IgD-negative memory B cell (primary cell): ENCODE measurements around the gene CLIC4. TPM values are rescaled to one million over a fixed set of nuclear protein-coding genes. Genes with fewer than 3 reads are reported as not detected.
"Not testable (repeated sequence)": the region's sequence is repeated elsewhere in the genome, so short reads cannot be mapped to it uniquely, and the experiment has no call there.

Source experiments
- H3K27ac Mint-ChIP-seq, 3 donors: one replicate each; pipeline ENCODE4 v1.8.0; 2020 to 2022; ENCODE audit warnings: mild to moderate bottlenecking in 3 of 3, mixed read lengths in 3 of 3, moderate library complexity in 1 of 3
- H3K27me3 Mint-ChIP-seq: one replicate; pipeline ENCODE4 v1.8.0; 2021; ENCODE audit warnings: mixed read lengths
- H3K36me3 Mint-ChIP-seq: one replicate; pipeline ENCODE4 v1.8.0; 2020; ENCODE audit warnings: mild to moderate bottlenecking, mixed read lengths
- H3K4me1 Mint-ChIP-seq, 3 donors: one replicate each; pipeline ENCODE4 v1.8.0; 2020 to 2022; ENCODE audit warnings: mixed read lengths in 3 of 3, mild to moderate bottlenecking in 1 of 3
- H3K4me3 Mint-ChIP-seq, 4 donors: one replicate each; pipeline ENCODE4 v1.8.0; 2020 to 2022; ENCODE audit warnings: mild to moderate bottlenecking in 4 of 4, mixed read lengths in 4 of 4, moderate library complexity in 3 of 4
- H3K9me3 Mint-ChIP-seq, 3 donors: one replicate each; pipeline ENCODE4 v1.8.0; 2020 to 2021; ENCODE audit warnings: mixed read lengths in 3 of 3, mild to moderate bottlenecking in 1 of 3
- polyA plus RNA-seq: library from polyadenylated mRNA; unstranded; fragments of 300-500 nt; fragmentation: Illumina TruSeq; gene quantifications from one replicate; pipeline ENCODE4 v1.2.3, GENCODE V29; 2021

CLIC4 gene
- polyA plus RNA-seq, 1 donor from 2014 or later = 49.6 TPM

- H3K36me3 Mint-ChIP-seq = peaks cover 8% of the 10 kb centered on the region
- H3K27ac Mint-ChIP-seq = peak overlapping the region in 2 of 3 donors; percentile 12 to 34
- no peaks in the 10 kb centered on the region for H3K9me3 Mint-ChIP-seq
- peak overlapping the region in 1 of 4 donors; percentile 7 for H3K4me3 Mint-ChIP-seq
- peaks cover 25 to 34% (median 30%) of the 10 kb centered on the region in 3 donors for H3K4me1 Mint-ChIP-seq
- no peaks in the 10 kb centered on the region for H3K27me3 Mint-ChIP-seq
Measured at GRCh38 chr1:24793447-24794129, 48.3 kb downstream of the CLIC4 start.

DNA sequence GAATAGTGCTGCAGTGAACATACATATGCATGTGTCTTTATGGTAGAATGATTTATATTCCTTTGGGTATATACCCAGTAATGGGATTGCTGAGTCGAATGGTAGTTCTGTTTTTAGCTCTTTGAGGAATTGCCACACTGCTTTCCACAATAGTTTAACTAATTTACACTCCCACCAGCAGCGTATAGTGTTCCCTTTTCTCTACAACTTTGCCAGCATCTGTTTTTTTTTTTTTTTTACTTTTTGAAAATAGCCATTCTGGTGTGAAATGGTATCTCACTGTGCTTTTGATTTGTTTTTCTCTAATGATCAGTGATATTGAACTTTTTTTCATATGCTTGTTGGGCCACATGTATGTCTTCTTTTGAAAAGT is 48.9 kb downstream of the CLIC4 start:
- peak overlapping the region in 1 of 3 donors; percentile 74 for H3K27ac Mint-ChIP-seq
- not testable (repeated sequence) for H3K36me3 Mint-ChIP-seq, H3K27me3 Mint-ChIP-seq, H3K9me3 Mint-ChIP-seq
- H3K4me1 Mint-ChIP-seq = peaks cover 25 to 34% (median 30%) of the 10 kb centered on the region in 3 donors
- H3K4me3 Mint-ChIP-seq = peak overlapping the region in 2 of 4 donors; percentile 1 to 9

GRCh38 chr1:24795236-24795635 is 50.0 kb downstream of the CLIC4 start:
- peaks cover 21 to 30% (median 30%) of the 10 kb centered on the region in 3 donors for H3K4me1 Mint-ChIP-seq
- H3K4me3 Mint-ChIP-seq = no peak overlapping the region
- H3K36me3 Mint-ChIP-seq = peaks cover 8% of the 10 kb centered on the region
- H3K27ac Mint-ChIP-seq = no peak overlapping the region
- no peaks in the 10 kb centered on the region for H3K27me3 Mint-ChIP-seq
- no peaks in the 10 kb centered on the region for H3K9me3 Mint-ChIP-seq

GRCh38 chr1:24796524-24796923 is 51.3 kb downstream of the CLIC4 start:
- H3K9me3 Mint-ChIP-seq = no peaks in the 10 kb centered on the region
- H3K36me3 Mint-ChIP-seq = peaks cover 13% of the 10 kb centered on the region
- no peaks in the 10 kb centered on the region for H3K27me3 Mint-ChIP-seq
- no peak overlapping the region for H3K27ac Mint-ChIP-seq
- peaks cover 28 to 36% (median 34%) of the 10 kb centered on the region in 3 donors for H3K4me1 Mint-ChIP-seq
- H3K4me3 Mint-ChIP-seq = peak overlapping the region in 1 of 4 donors; percentile 32

- H3K27ac Mint-ChIP-seq, H3K27me3 Mint-ChIP-seq, H3K9me3 Mint-ChIP-seq, H3K4me3 Mint-ChIP-seq: not testable (repeated sequence)
- Mint-ChIP-seq H3K4me1 (peaks cover 21 to 33% (median 24%) of the 10 kb centered on the region in 3 donors), H3K36me3 (peaks cover 13% of the 10 kb centered on the region)
Measured at GRCh38 chr1:24799242-24799641, 54.0 kb downstream of the CLIC4 start.

DNA sequence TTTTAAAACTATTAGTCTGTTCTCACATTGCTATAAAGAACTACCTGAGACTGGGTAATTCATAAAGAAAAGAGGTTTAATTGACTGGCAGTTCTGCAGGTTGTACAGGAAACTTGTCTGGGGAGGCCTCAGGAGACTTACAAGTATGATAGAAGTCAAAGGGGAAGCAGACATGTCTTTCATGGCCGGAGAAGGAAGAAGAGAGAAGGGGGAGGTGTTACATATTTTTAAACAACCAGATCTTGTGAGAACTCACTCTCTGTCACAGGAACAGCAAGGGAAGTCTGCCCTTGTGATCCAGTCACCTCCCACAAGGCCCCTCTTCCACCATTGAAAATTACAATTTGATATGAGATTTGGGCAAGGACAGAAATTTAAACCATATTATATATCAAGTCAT is 55.9 kb downstream of the CLIC4 start:
- Mint-ChIP-seq H3K27ac (peak overlapping the region in 1 of 3 donors; percentile 21), H3K27me3 (no peaks in the 10 kb centered on the region), H3K36me3 (peaks cover 17% of the 10 kb centered on the region), H3K9me3 (peaks cover 0 to 1% (median 0%) of the 10 kb centered on the region in 3 donors), H3K4me3 (peak overlapping the region in 2 of 4 donors; percentile 19 to 33), H3K4me1 (peaks cover 19 to 37% (median 19%) of the 10 kb centered on the region in 3 donors)

DNA sequence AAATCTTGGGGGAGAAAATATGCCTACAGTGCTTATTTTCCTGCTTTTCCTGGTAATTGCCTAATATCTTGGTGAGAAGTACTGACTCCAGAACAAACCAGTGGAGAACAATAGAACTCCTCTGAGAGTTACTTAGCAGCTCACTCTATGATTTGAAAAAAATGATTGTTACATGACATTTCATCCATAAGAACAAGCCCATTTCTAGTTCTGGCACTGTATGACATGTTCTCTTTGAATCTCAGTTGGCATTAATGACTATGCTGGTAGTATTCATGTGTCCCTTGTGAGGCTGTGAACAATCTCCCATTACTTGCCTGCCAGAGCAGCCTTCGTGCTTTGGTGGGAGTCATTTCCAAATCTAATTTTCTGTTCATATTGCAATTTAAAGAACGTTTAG is 58.0 kb downstream of the CLIC4 start:
- peaks cover 0 to 1% (median 0%) of the 10 kb centered on the region in 3 donors for H3K9me3 Mint-ChIP-seq
- H3K36me3 Mint-ChIP-seq = peaks cover 17% of the 10 kb centered on the region
- no peak overlapping the region for H3K27ac Mint-ChIP-seq

DNA sequence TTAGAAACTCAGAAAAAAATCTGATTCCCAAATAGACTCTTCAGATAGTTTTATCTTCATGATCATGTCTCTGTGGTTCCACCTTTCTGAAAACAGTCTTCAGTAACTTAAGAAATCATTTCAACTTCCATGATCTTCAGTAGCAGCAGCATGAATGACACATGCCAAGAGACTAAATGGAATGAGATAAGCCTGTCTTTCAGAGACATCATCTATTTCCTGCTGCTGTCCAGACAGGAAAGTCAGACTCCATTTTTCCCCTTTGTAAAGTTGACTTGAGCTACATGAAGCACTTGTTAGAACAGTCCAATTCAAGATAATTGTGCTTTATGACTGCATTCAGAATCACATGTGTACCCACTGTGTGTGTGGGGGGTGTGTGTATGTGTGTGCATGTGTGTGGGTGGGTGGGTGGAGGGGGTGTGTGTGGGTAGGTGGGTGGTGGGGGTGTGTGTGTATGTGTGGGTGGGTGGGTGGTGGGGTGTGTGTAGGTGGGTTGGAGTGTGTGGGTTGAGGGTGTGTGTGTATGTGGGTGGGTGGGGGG is 58.8 kb downstream of the CLIC4 start:
- no peaks in the 10 kb centered on the region for H3K27me3 Mint-ChIP-seq
- peaks cover 0 to 1% (median 0%) of the 10 kb centered on the region in 3 donors for H3K9me3 Mint-ChIP-seq
- H3K4me3 Mint-ChIP-seq = no peak overlapping the region
- H3K4me1 Mint-ChIP-seq = peaks cover 26 to 46% (median 27%) of the 10 kb centered on the region in 3 donors
- peaks cover 14% of the 10 kb centered on the region for H3K36me3 Mint-ChIP-seq
- H3K27ac Mint-ChIP-seq = no peak overlapping the region

More for the DNA sequence above, 58.0 kb downstream of the CLIC4 start:
- Mint-ChIP-seq H3K4me3 (no peak overlapping the region), H3K4me1 (peaks cover 24 to 43% (median 27%) of the 10 kb centered on the region in 3 donors), H3K27me3 (no peaks in the 10 kb centered on the region)

DNA sequence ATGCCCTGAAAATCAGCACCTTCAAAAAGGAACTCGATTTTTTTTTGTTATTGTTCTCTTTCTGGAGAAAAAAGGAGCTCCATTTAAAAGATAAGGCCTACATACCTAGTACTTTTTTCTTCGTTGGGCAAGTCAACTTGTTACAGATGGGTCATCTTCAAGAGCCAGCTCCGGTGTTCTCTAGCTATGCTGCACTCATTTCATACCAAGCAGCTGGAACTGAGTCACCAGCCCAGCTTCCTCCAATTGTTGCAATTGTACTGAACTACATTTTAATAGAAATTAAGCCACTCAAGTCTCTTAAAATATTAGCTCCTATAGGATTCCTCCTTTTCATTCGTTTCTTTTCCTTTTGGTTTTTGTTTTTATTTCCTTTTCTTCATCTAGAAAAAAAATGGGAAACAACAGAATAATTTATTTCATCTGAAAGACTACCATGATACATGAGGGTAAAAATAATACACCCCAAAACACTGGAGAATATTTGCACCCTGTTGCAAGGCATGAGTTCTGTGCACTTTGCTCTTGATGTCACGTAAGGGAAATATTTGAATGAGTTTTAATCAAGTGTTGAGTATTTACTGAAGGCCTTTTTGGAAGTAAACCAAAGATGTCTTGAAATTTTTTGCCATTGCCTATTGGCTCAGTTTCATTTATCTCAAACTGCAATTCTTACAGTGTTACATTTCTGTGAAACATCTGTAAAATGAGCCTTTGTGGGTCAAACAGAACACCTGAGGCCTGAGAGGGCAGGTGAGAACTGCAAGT is 60.5 kb downstream of the CLIC4 start:
- Mint-ChIP-seq H3K4me1 (peaks cover 27 to 54% (median 33%) of the 10 kb centered on the region in 3 donors), H3K27ac (no peak overlapping the region), H3K27me3 (no peaks in the 10 kb centered on the region), H3K36me3 (peaks cover 14% of the 10 kb centered on the region), H3K4me3 (peak overlapping the region in 1 of 4 donors; percentile 39), H3K9me3 (peaks cover 0 to 1% (median 0%) of the 10 kb centered on the region in 3 donors)

- Mint-ChIP-seq H3K36me3 (peaks cover 10% of the 10 kb centered on the region), H3K9me3 (peaks cover 0 to 1% (median 0%) of the 10 kb centered on the region in 3 donors), H3K27me3 (no peaks in the 10 kb centered on the region), H3K4me1 (peaks cover 20 to 48% (median 27%) of the 10 kb centered on the region in 3 donors), H3K4me3 (no peak overlapping the region), H3K27ac (no peak overlapping the region)
Measured at GRCh38 chr1:24806588-24806987, 61.3 kb downstream of the CLIC4 start.

- H3K4me1 Mint-ChIP-seq = peaks cover 18 to 40% (median 24%) of the 10 kb centered on the region in 3 donors
- not testable (repeated sequence) for H3K4me3 Mint-ChIP-seq, H3K27ac Mint-ChIP-seq, H3K27me3 Mint-ChIP-seq, H3K9me3 Mint-ChIP-seq, H3K36me3 Mint-ChIP-seq
Measured at GRCh38 chr1:24811494-24811893, 66.2 kb downstream of the CLIC4 start.

DNA sequence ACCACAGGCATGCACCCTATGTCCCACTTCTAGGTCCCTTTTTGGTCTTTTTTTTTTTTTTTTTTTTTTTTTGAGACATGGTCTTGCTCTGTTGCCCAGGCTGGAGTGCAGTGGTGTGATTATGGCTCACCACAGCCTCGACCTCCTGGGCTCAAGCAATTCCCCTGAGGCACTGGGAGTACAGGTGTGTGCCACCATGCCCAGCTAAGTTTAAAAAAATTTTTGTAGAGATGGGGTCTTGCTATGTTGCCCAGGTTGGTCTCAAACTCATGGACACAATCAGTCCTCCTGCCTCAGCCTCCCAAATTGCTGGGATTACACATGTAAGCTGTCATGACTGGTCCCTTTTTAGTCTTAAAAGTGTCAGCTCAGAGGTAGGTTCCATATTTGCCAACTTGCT is 75.0 kb downstream of the CLIC4 start:
- H3K4me3 Mint-ChIP-seq, H3K27me3 Mint-ChIP-seq, H3K36me3 Mint-ChIP-seq, H3K9me3 Mint-ChIP-seq: not testable (repeated sequence)
- Mint-ChIP-seq H3K27ac (peak overlapping the region in 1 of 3 donors; percentile 86), H3K4me1 (peaks cover 32 to 39% (median 39%) of the 10 kb centered on the region in 3 donors)

- Mint-ChIP-seq H3K27me3 (no peaks in the 10 kb centered on the region), H3K9me3 (no peaks in the 10 kb centered on the region), H3K36me3 (no peaks in the 10 kb centered on the region), H3K4me1 (peaks cover 45 to 50% (median 45%) of the 10 kb centered on the region in 3 donors), H3K4me3 (no peak overlapping the region), H3K27ac (peak overlapping the region in 2 of 3 donors; percentile 29 to 68)
Measured at GRCh38 chr1:24822887-24823286, 77.6 kb downstream of the CLIC4 start.

DNA sequence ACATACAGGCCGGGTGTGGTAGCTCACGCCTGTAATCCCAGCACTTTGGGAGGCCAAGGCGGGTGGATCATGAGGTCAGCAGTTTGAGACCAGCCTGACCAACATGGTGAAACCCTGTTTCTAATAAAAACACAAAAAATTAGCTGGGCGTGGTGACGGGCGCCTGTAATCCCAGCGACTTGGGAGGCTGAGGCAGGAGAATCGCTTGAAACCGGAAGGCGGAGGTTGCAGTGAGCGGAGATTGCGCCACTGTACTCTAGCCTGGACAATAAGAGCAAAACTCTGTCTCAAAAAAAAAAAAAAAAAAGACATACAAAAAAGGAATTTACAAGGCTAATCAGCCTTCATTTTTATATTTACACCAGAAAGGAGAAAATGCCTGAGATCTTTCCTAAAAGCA is 78.2 kb downstream of the CLIC4 start:
- not testable (repeated sequence) for H3K9me3 Mint-ChIP-seq, H3K27me3 Mint-ChIP-seq, H3K36me3 Mint-ChIP-seq, H3K4me3 Mint-ChIP-seq
- Mint-ChIP-seq H3K27ac (peak overlapping the region in 1 of 3 donors; percentile 18), H3K4me1 (peaks cover 48 to 54% (median 50%) of the 10 kb centered on the region in 3 donors)

- Mint-ChIP-seq H3K27me3 (no peaks in the 10 kb centered on the region), H3K9me3 (no peaks in the 10 kb centered on the region), H3K4me3 (no peak overlapping the region), H3K4me1 (peaks cover 54 to 64% (median 62%) of the 10 kb centered on the region in 3 donors), H3K27ac (no peak overlapping the region), H3K36me3 (no peaks in the 10 kb centered on the region)
Measured at GRCh38 chr1:24825174-24825573, 79.9 kb downstream of the CLIC4 start.
